GM13976 (cell line): Measurements from ENCODE around the gene NELL1.
"Not testable (repeated sequence)": the region's sequence is repeated elsewhere in the genome, so short reads cannot be mapped to it uniquely, and the experiment has no call there.

Source experiments
- DNase-seq: peaks from one replicate; pipeline ENCODE4 v3.0.0; 2012; ENCODE audit warnings: low spot score
- CTCF ChIP-seq: IDR thresholded peaks from 2 replicates; pipeline ENCODE4 v1.5.1; 2012; ENCODE audit warnings: borderline replicate concordance, mild to moderate bottlenecking; ENCODE audit not compliant: insufficient read depth; ENCODE audit errors: extremely low read depth, missing control alignments, control extremely low read depth
- in situ Hi-C: fragments of 300-500 bp; cut with MboI; formaldehyde crosslinking; loops from one replicate; pipeline ENCODE4 v1.12.0; 2022; ENCODE audit warnings: low sequenced_read_pairs, mixed read lengths, inconsistent platforms; ENCODE audit not compliant: unreplicated experiment

NELL1 gene

GRCh38 chr11:21254790-21255189 lies 585.4 kb downstream of the NELL1 start:
- in situ Hi-C loops: no loop called here
- DNase-seq: no peak
- no peak for TF ChIP-seq CTCF

GRCh38 chr11:21257461-21257860 lies 588.1 kb downstream of the NELL1 start:
- no peak for TF ChIP-seq CTCF
- in situ Hi-C loops: no loop called here
- no peak for DNase-seq

DNA sequence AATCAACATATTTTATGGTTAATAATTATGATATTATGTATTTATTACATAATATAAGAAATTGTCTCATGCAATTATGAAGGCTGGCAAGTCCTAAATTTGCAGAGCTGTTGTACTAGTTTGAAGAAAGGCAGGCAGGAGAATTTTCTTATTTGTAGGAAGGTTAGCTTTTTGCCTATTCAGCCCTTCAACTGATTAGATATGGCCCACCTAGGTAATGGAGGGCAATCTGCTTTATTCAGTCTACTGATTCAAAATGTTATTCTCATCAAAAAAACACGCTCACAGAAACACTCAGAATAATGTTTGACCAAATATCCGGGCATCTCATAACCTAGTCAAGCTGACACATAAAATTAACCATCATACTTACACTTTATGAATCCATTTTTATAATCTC lies 589.0 kb downstream of the NELL1 start:
- in situ Hi-C loops: no loop called here
- TF ChIP-seq CTCF: no peak
- no peak for DNase-seq

- in situ Hi-C loops: no loop called here
- no peak for TF ChIP-seq CTCF
- no peak for DNase-seq
Measured at GRCh38 chr11:21260101-21260500, 590.7 kb downstream of the NELL1 start.

- in situ Hi-C loops: no loop called here
- no peak for TF ChIP-seq CTCF
- no peak for DNase-seq
Measured at GRCh38 chr11:21262992-21263391, 593.6 kb downstream of the NELL1 start.

GRCh38 chr11:21264125-21264524 lies 594.7 kb downstream of the NELL1 start:
- DNase-seq: no peak
- no peak for TF ChIP-seq CTCF
- in situ Hi-C loops: no loop called here

DNA sequence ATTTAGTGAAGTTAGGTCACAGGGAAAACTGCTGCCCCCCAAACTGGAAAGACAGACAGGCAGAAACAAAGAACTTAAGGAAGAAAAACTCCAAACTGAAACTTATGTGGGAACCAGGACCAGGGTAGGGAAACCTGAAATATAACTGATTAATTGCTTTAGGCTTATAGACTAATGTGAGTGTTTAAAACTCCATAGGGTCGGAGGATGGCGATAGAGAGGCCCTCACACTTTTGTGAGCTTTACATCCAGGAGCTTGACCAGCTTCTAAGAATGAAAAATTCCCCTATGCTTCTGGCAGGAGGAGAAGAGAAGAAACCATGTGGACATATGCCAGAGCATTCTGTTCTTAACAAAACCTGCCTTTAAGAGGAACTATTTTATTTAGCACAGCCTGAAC lies 598.6 kb downstream of the NELL1 start:
- in situ Hi-C loops: no loop called here
- DNase-seq: no peak

GRCh38 chr11:21272139-21272538 lies 602.8 kb downstream of the NELL1 start:
- DNase-seq, in situ Hi-C loops: not testable (repeated sequence)

More for the DNA sequence above, 598.6 kb downstream of the NELL1 start:
- no peak for TF ChIP-seq CTCF
